Activated CD8-positive, alpha-beta memory T cell treated with anti-CD3 and anti-CD28 coated beads, Interleukin-2, amount 50 U/mL, for 1 hour (primary cell): Measurements from ENCODE around the gene SLC29A1.
"Not testable (repeated sequence)": the region's sequence is repeated elsewhere in the genome, so short reads cannot be mapped to it uniquely, and the experiment has no call there.

Source experiments
- DNase-seq: peaks from one replicate; pipeline ENCODE4 v3.0.0-alpha.2; 2020; ENCODE audit errors: extremely low read depth

The SLC29A1 gene

DNA sequence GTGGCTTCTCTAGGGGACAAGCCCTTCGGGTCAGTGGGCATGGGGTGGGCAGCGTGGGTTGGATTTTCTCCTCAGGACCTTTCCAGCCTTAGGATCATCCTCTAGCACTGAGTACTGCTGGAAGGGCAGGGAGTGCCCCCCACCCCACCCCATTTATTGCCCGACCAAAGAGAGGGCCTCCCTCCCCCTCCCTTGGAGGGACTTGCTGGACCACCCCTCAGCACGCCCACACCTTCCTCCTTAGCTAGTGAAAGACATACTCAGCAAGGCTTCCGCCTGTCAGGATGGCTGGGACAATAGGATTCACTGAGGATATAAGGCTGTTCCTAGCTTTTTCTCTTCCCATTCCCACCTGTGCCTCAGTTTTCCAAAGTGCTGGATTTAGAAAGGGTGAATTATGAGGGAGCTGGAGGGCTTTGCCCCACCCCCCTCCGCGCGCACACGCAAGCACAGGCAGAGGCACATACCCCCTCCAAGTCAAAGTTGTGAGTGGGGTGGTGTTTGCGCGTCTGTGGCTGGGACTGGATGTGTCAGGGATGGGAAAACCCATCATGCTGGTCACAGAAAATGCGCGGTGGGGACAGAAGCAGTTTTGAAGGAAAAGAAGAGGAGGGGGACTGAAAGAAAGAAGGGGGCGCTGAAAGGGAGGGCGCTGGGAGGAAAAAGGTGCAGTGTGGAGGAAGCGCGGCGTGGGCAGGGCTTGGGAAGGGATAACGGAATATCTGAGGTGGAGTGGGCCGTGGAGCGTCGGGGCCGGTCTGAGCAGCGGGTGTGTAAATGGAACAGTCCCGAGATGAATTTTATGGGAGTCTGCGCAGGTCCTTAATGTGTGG, 693 bp upstream of the SLC29A1 start:
- DNase-seq = no peak

DNA sequence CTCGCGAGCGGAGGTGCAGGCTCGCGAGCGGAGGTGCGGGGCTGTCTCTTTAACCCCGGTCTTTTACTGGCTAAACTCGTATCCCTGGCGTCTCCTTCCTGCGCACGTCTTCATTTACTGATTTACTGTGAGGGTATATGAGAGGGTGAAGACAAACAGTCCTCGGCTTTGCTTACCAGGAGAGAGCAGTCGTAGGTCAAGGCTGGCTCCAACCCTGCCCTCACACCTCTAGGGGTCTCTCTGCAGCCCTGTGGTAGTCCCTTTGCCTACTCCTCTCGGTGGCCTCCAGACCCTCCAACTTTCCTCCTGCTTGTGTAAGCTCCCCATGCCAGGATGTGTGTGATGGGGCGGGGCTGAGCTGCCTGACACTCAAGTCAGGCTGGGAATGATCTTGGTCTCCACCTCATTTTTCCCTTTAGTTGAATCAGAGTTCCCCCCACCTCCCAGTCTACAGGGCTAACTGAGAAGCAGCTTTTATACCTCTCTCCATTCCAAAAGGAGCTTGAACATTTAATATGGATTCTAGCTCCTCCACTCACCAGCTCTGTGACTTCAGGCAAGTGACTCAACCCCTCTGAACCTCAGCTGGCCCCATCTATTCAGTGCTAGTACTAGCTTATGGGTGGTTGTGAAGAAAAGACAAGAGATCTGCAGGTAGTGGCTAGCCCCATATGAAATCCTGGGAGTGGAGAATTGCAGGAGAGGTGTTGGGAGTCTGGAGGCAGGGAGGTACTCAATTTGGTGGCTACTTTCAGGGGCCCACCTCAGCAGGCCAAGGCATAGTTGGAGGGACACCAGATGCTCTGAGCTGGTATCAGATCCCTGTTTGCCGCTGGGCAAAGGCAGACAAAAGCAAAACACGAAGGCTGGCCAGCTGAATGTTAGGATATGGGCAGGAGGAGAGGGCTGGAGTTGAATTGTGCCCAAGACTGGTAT, 902 bp downstream of the SLC29A1 start:
- no peak for DNase-seq

DNA sequence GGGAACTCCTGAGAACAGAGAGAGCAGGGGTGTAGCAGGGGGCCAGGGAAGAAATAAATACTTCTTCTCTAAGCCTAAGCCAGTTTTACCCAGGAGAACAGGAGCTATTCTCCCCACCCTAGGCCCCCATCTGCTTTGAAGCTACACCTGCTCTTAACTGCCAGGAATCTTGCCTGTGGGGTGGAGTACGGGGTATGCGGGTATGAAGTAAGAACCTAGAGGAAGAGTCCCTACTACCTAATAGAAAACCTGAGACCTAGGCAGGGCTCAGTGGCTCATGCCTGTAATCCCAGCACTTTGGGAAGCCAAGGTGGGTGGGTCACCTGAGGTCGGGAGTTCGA, 1.5 kb downstream of the SLC29A1 start:
- no peak for DNase-seq

DNA sequence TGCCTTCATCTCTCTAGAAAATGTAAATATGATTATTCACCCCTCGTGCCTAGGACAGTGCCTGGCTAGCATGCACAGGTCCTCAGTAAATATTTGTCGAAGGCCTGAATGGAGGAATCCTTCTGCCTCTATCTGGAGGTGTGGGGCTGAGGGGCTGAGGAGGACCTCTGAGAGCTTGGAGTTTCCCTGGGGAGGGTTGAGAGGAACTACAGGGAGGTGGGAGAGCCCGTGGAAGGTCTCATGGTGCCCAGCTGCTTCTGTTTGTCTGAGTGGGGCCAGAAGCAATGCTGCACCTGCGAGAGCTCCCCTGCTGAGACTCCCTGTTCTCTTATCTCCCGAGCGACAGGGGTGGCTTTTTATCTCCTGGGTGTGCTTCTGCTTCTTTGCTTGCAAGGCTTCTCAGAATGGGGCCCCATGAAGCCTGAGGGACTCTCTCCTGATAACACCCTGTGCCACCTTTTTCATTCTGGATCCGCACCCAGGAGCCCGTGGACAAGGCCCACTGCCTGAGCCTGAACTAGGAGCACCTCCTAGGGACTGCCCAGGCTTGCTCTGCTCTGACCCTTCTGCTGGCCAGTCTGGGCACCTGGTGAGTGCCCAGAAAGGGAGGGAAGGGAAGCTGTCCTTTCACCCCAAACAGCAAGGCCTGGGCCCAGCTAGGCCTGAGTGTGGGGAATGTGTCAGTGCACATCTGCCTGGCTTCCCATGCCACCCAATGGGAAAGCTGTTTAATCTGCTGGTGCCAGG, 2.4 kb downstream of the SLC29A1 start:
- no peak for DNase-seq

DNA sequence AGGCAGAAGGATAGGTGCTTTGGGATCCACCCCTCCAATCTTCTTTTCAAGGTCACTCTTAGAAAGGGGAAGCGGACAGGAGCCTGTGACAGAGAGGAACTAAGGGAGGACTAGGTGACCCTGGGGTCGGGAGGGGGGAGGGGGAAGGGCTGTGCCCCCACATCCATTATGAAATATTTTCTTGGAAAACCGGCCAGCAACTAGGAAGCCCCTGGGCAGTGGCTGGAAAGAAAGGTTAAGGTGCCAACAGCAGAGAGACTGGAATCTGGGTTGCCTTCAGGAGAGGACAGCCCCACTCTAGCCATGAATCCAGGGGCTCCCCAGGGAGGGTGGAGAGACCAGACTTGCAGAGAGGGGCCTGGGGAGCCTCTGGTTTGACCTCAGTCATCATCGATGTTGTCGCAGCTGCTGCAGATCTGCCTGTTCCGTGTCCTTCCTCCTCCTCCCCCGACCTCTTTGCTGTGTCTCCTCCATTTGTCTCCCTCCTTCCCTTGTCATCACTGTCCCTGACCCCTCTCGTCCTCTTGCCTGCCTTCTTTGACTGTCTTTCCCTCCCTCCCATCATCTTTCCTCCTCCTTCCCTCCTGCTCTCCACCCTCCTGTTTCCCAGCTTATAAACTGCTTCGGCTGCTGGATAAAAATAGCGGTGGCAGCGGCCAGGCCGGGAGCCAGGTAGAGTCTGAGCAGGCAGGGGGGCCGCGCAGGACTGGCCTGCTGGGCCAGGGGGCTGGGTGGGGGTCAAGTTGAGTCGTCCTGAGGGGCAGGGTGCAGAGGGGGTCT, 3.2 kb downstream of the SLC29A1 start:
- DNase-seq = no peak

DNA sequence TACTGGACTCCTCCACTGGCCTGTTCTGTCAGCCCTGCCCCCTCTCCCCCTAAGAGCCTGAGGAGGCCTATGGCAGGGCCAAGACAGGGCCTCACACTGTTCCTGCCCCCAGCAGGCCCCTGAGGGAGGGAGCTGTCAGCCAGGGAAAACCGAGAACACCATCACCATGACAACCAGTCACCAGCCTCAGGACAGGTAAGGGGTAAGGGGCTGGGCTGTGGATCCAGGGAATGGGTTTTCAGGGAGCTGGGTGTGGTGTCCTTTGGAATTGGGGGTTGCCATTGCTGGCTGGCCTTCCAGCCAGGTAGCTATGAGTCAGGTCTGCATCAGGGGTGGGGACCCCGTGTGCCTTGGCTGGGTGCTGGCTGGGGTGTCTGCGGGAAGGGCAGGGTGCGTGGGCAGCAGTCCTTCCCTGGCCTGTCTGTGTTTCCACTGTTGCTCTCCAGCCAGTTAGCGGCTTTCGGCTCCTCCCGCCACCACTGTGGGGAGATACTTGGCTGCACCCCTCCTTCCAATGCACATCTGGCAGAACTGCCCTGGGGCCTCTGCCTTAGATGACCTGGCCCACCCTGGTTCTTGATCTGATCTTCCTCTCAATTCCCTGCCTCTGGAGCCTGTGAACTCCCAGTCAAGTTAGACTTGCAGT, 3.9 kb downstream of the SLC29A1 start:
- DNase-seq = no peak

DNA sequence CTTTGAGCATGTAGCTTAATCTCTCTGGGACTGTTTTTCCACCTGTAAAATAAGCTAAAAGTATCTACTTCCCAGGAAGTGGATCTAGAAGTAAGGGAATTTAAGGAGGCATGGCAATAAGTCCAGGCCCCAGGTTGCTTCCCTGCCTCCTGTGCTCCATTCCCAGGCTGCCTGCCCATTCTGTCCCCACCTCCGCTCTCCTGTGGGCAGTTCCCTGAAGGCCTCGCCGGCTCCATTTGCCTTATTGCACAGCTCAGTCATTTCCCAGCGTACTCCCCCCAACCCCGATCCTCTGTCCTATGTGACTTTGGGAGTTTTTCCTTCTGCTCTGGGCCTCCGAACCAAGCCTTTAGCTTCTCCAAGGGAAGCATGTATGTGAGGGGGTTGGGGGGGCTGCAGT, 4.6 kb downstream of the SLC29A1 start:
- no peak for DNase-seq

DNA sequence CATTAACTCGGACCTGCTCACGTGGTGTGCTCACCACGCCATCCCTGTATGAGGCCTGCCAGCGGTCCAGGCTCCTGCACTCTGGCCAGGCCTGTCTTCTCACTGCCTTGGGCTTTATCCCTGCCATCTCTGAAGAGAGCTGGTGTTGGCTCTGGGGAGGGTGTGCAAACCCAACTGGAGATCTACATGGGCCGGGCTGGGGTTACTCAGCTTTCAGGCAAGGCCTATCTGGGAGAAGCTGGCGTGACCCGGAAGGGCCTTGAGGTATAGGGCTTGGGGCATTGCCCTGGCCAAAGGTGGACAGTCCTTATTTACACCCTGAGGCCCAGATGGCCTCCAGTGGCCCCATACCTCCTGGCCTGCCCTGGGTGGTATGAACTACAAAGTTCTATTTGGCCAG, 5.0 kb downstream of the SLC29A1 start:
- DNase-seq = no peak

DNA sequence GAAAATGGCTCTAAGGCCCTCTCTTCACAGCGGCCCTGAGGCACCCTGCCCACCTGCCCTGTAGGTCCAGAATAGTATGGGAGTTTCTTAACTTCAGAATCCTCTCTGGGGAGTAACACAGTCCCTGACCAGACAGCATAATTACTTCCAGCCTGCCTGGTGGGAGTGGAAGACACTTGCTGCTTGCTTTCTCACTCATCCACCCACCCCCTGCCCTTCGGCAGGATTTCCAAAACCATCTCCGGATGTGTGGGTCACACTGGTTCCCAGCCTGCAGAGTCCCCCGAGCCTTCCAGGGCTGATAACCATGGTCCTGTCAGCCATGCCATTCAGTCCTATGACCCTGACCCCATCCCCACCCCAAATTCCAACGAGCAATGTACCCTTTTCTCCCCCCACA, 5.4 kb downstream of the SLC29A1 start:
- DNase-seq = no peak

DNA sequence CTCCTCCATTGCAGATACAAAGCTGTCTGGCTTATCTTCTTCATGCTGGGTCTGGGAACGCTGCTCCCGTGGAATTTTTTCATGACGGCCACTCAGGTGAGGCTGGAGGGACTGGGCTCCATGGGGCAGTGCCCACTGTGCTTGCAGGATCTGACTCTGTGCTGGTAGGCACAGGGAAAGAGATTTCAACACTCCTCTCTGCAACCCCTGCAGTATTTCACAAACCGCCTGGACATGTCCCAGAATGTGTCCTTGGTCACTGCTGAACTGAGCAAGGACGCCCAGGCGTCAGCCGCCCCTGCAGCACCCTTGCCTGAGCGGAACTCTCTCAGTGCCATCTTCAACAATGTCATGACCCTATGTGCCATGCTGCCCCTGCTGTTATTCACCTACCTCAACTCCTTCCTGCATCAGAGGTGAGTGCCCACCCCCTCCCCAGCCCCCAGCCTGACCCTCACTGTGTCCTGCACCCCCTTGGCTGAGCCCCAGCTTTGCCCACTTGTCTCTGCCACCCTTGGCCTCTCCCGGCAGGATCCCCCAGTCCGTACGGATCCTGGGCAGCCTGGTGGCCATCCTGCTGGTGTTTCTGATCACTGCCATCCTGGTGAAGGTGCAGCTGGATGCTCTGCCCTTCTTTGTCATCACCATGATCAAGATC, 6.1 kb downstream of the SLC29A1 start:
- DNase-seq = no peak

DNA sequence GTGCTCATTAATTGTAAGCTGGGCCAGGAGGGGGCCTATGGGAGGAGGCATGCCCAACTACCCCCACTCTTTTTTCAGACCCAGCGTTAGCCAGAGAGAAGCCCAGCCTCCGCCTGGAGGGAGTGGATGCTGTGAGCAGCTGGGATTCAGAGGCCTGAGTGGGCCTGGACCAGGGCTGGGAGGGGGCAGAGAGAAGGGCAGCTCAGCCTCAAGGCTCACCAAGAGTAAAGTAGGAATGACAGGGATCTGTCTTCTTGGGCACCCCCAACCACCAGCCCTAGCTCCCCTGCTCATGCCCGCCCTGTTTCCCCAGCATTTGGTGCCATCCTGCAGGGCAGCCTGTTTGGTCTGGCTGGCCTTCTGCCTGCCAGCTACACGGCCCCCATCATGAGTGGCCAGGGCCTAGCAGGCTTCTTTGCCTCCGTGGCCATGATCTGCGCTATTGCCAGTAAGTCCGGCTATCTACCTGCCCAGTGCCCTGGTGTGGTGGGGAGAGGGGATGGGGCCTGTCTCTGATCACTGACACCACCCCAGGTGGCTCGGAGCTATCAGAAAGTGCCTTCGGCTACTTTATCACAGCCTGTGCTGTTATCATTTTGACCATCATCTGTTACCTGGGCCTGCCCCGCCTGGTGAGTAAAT, 6.8 kb downstream of the SLC29A1 start:
- DNase-seq = no peak

DNA sequence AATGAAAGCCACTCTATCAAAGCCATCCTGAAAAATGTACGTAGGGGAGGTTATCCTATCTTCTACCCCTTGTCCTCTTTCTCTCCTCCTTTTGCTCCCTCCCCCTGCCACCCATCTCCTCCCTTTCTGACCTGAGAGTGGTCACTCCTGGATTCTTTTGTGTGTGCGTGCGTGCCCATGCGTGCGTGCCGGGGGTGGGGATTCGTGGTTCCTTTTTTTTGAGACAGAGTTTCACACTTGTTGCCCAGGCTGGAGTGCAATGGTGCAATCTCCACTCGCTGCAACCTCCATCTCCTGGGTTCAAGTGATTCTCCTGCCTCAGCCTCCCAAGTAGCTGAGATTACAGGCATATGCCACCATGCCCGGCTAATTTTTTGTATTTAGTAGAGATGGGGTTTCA, 8.0 kb downstream of the SLC29A1 start:
- not testable (repeated sequence) for DNase-seq

DNA sequence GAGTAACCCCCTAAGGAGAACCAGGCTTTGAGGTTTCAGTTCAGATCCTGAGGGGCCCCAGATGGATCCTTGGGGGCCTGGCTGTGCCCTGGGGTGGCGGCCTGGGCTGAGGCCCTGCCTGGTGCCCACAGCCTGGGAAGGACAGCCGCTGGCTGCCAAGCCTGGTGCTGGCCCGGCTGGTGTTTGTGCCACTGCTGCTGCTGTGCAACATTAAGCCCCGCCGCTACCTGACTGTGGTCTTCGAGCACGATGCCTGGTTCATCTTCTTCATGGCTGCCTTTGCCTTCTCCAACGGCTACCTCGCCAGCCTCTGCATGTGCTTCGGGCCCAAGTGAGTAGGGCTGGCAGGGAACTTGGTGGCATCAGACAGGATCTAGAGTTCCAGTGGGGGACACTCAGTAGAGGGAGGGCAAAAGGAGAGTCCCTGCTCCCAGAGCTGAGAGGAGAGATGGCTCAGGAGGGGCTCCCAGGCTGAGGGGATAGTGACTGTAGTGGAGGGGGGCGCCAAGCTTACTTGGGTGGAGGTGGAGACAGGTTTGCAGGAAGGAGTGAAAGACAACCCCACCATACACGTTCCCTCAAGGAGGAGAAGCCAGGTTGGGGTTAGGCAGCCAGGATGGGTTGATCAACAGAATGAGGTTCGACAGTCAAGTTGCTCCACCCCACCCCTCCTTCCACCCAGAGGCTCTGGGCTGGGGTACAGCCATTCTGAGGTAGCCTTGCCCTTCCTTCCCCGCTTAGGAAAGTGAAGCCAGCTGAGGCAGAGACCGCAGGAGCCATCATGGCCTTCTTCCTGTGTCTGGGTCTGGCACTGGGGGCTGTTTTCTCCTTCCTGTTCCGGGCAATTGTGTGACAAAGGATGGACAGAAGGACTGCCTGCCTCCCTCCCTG, 9.5 kb downstream of the SLC29A1 start:
- no peak for DNase-seq

DNA sequence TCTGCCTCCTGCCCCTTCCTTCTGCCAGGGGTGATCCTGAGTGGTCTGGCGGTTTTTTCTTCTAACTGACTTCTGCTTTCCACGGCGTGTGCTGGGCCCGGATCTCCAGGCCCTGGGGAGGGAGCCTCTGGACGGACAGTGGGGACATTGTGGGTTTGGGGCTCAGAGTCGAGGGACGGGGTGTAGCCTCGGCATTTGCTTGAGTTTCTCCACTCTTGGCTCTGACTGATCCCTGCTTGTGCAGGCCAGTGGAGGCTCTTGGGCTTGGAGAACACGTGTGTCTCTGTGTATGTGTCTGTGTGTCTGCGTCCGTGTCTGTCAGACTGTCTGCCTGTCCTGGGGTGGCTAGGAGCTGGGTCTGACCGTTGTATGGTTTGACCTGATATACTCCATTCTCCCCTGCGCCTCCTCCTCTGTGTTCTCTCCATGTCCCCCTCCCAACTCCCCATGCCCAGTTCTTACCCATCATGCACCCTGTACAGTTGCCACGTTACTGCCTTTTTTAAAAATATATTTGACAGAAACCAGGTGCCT, 10.2 kb downstream of the SLC29A1 start:
- no peak for DNase-seq

DNA sequence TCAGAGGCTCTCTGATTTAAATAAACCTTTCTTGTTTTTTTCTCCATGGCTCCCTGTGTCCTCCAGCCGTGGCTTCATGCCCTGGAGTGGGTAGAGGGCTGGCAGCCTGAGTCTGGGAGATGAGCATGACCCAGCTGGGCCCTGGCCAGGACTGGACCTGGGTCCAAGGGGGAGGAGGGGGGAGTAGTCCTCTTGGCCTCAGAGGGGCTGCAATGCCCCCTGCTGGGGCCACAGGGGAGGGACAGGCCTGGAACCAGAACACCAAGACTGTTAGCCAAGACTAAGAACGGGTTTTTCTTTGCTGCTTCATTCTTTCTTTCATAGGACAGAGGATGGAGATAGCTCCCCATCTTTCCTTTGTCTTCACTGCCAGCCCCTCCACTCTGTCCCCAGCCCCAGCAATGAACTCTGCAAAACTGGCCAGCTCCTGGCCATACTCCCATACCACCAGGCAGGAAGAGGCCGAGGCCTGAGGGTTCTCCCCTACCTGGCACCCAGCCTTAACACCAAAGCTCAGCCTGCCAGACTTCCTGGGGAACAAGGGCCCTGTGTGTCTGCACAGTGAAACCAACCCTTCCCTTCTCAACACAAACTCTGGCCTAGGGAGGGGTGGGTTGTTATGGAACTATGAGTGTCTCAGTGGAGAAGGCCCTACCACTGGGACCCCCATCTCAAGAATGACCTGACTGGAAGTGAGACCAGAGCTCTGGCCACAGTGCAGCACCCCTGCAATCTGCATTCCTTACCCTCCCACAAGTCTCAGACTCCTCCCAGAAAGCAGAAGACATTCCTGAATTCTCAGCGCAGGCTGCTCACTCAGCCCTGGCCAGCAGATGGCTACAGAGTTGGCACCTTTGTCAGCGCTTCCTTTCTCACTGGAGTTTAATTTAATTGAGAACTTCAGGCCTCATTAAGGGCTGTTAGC, 11.0 kb downstream of the SLC29A1 start:
- no peak for DNase-seq

DNA sequence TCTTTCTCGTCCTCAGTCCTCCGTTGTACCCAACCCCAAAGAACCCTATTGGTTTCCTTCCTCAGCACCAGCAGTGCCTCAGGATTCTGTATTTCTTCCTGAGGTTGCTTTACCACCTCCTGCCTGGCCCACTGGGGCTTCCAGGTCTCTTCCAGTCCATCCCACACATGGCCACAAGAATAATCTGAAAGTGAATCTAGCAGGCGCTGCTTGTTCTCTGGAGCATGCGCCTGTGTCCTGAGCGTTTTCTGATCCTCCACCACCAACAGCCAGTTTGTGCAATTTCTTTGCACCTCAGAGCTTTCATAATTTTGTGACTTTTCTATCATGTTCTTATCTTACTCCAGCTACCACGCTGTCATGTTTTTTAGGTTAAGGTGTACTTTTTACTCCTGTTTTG, 11.9 kb downstream of the SLC29A1 start:
- no peak for DNase-seq

DNA sequence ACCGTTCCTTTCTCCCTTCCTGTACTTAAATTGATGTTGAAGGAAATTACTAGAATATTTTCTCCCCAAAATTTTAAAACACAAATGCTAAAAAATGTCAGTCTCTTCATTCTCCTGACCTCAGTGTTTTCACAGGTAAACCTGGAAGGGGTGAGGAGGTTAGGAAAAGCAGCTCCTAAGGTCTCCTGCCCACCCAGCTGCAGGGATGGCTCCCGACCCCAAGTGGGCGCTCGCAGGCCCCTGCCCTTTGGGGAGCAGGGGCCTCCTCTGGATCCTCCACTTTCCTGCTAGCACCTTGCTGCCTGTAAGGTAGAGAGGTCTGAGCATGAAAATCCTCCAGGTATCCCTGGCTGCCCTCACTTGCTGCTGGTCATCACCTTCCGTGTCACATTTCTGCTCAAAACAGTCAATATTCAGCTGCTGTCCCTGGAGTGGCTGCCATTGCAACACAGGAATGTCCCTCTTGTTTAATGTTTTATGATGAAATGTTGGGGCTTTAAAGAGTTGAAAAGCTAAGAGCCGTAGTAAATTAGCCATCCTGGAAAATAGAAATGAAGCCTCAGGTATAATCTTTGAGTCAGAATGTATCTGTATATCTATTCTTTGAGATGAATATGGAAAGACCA, 12.6 kb downstream of the SLC29A1 start:
- no peak for DNase-seq
